ENCODE data around the gene ACP5.
A peak's percentile ranks its signal among the peaks of the same experiment; 100 is the strongest.
"Not testable (repeated sequence)": the region's sequence is repeated elsewhere in the genome, so short reads cannot be mapped to it uniquely, and the experiment has no call there.

ACP5 gene

GRCh38 chr19:11611730-11612129, 34.3 kb upstream of the ACP5 start:
- TF ChIP-seq CTCF (conservative IDR thresholded peaks at IDR 0.05), result no peak
- TF ChIP-seq ZFX (IDR thresholded peaks at IDR 0.05), result no peak
- H3K27ac ChIP-seq, result no peak overlapping the region

- no peak overlapping the region for H3K27ac ChIP-seq
- TF ChIP-seq ZFX (IDR thresholded peaks at IDR 0.05) (no peak), CTCF (conservative IDR thresholded peaks at IDR 0.05) (no peak)
Measured at GRCh38 chr19:11606484-11606883, 29.0 kb upstream of the ACP5 start.

- H3K27ac ChIP-seq, result not testable (repeated sequence)
Measured at GRCh38 chr19:11599704-11600103, 22.3 kb upstream of the ACP5 start.

GRCh38 chr19:11598746-11599145, 21.3 kb upstream of the ACP5 start:
- no peak for TF ChIP-seq CTCF (conservative IDR thresholded peaks at IDR 0.05)
- no peak for TF ChIP-seq ZFX (IDR thresholded peaks at IDR 0.05)
- H3K27ac ChIP-seq, result no peak overlapping the region

- TF ChIP-seq CTCF (conservative IDR thresholded peaks at IDR 0.05) (no peak), ZFX (IDR thresholded peaks at IDR 0.05) (no peak)
- H3K27ac ChIP-seq, result peak overlapping the region; percentile 99
Measured at GRCh38 chr19:11598103-11598483, 20.6 kb upstream of the ACP5 start.

GRCh38 chr19:11597202-11598102, 20.0 kb upstream of the ACP5 start, which contains the start of gene ZNF627:
Gene ZNF627 (plus strand): TSS chr19:11597483. CDS start chr19:11597628, 145 bp downstream.
- TF ChIP-seq ZFX (IDR thresholded peaks at IDR 0.05), result peak; percentile 92
- TF ChIP-seq CTCF (conservative IDR thresholded peaks at IDR 0.05), result no peak; the same call in 1 of the 2 replicates

GRCh38 chr19:11596156-11596555, 18.7 kb upstream of the ACP5 start:
- peak overlapping the region; percentile 99; the same call in 1 of the 2 replicates for H3K27ac ChIP-seq
- TF ChIP-seq ZFX (IDR thresholded peaks at IDR 0.05), result no peak
- no peak for TF ChIP-seq CTCF (conservative IDR thresholded peaks at IDR 0.05)

More at GRCh38 chr19:11597202-11598102, 20.0 kb upstream of the ACP5 start, which contains the start of gene ZNF627:
- peak within 1 kb of the TSS; percentile 99 for H3K27ac ChIP-seq

All from C4-2B (cell line).